ENCODE measurements around the gene ARHGEF7.

DNA sequence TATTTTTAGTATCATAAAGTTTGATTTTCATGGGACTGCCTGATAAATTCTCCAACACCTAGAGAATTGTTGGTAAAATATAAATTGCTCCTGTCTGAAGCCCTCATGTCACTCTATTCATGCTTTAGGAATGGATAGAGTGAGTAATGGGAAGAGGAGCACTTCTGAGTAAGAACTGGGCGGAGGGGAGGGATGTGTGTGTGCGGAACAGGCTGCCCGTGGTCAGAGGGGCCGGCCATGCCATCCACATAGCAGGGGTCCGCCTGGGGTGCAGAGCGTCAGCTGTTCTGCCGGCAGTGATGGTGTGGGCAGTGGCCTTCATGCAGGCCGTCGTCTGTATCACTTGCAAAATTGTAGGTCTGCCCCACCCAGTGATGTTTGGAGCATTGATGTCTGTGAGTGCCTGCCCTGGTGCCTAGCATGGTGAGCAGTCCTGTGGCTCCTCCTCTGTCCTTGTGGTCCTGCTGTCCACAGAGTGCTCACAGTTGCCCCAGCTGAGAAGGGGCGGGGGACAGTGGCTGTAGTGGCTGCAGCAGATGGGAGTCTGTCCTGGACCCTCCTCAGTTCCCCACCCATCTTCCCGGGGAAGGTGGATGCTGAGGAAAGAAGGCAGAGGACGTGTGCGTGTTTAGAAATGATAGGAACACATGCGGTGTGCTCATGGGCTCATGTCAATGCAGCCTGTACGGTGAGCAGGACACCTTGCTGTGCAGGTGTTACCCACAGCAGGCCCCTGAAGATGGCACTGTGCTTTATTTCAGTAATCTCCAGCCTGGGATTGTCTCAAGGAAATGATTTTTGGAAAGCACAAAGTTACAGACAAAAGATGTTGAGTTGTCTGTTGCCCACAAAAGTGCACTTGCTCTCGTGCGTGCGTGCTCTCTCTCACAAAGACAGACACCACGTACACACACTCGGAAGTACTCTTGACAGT is 155.9 kb downstream of the ARHGEF7 start:
- no peak for TF ChIP-seq POLR2A (IDR thresholded peaks at IDR 0.05)
- TF ChIP-seq, protein P1, sequence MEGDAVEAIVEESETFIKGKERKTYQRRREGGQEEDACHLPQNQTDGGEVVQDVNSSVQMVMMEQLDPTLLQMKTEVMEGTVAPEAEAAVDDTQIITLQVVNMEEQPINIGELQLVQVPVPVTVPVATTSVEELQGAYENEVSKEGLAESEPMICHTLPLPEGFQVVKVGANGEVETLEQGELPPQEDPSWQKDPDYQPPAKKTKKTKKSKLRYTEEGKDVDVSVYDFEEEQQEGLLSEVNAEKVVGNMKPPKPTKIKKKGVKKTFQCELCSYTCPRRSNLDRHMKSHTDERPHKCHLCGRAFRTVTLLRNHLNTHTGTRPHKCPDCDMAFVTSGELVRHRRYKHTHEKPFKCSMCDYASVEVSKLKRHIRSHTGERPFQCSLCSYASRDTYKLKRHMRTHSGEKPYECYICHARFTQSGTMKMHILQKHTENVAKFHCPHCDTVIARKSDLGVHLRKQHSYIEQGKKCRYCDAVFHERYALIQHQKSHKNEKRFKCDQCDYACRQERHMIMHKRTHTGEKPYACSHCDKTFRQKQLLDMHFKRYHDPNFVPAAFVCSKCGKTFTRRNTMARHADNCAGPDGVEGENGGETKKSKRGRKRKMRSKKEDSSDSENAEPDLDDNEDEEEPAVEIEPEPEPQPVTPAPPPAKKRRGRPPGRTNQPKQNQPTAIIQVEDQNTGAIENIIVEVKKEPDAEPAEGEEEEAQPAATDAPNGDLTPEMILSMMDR (IDR thresholded peaks at IDR 0.05): no peak

All from thyroid gland (tissue), 4 donors.